GM18873 (cell line): ENCODE results near the gene TIAM2.
"Not testable (repeated sequence)": the region's sequence is repeated elsewhere in the genome, so short reads cannot be mapped to it uniquely, and the experiment has no call there.

Source experiments
- ATAC-seq: cut with Tn5 transposase; IDR thresholded peaks from one replicate; pipeline ENCODE4 v1.9.1; 2021; ENCODE audit warnings: mild to moderate bottlenecking, moderate library complexity, moderate number of reproducible peaks; ENCODE audit not compliant: unreplicated experiment, low FRiP score

Gene TIAM2

GRCh38 chr6:155088856-155089255, 93.7 kb downstream of the TIAM2 start:
- no peak for ATAC-seq

GRCh38 chr6:155089746-155090145, 94.6 kb downstream of the TIAM2 start:
- ATAC-seq: no peak

GRCh38 chr6:155090166-155090565, 95.1 kb downstream of the TIAM2 start:
- ATAC-seq: no peak

GRCh38 chr6:155091756-155092155, 96.6 kb downstream of the TIAM2 start:
- ATAC-seq: no peak

- ATAC-seq: no peak
These were observed 98.3 kb downstream of the TIAM2 start for GRCh38 chr6:155093430-155093829.

- no peak for ATAC-seq
These were observed 105.0 kb downstream of the TIAM2 start for GRCh38 chr6:155100087-155100486.

GRCh38 chr6:155100591-155100990, 105.5 kb downstream of the TIAM2 start:
- no peak for ATAC-seq

- not testable (repeated sequence) for ATAC-seq
These were observed 108.0 kb downstream of the TIAM2 start for GRCh38 chr6:155103083-155103645.

DNA sequence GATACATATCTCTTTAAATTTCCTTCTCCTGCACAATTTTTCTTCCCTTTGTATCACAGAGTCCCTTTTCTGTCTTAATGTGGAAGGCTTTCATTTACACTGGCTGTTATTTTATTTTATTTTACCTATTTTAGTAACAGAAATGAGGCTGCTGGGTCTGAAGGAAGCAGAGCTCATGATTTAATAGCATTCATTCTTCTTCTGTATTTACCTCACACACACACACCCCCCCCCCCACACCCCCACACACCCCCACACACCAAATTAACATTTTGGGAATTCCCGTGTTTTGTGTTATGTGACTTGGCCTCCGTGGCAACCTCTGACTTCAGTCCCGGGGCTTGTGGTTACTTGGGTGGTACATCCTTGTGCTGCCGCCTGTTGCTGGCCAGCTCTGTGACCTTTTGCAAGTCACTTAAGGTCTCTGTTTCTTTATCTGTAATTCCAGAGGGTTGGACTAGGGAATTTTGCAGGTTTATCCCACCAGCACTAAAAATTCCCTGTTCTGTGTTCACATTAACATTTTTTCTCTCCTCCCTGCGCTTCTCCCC, 108.8 kb downstream of the TIAM2 start:
- ATAC-seq: no peak

- no peak for ATAC-seq
These were observed 111.5 kb downstream of the TIAM2 start for GRCh38 chr6:155106456-155107115.

GRCh38 chr6:155107432-155108069, 112.4 kb downstream of the TIAM2 start:
- ATAC-seq: no peak

DNA sequence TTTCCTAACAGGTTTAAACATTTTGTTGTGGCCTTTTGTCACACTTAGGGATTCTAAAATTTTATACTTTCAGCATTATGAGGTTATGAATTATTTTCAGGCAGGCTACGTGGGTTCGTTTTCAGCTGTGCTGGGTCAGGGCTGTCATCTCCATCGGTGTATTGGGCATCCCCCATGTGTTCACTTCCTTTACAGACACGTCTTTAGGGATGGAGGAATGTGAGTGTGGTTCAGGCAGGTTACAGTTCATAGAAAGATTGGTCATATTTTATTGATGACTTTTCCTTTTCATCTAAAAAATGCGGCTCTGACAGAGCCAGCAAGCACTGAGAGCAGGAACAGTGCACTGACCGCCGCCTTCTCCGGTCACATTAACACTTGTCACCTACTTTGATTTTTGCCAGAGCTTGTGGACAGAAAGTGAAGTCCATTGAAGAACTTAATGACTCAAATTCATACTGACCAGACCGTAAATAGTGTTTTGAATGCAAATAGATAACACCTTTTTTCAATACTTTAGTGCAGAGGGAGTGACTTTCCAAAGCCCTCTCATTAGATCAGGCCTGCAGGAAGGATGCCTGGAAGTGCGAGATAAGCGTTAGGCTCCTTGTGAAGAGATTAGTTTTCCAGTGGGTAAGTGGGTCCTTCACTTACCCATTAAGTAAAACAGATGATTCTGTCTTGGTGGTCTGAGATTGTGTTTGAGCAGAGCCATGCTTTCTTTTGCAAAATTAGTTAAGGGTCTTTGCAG, 113.1 kb downstream of the TIAM2 start:
- no peak for ATAC-seq

DNA sequence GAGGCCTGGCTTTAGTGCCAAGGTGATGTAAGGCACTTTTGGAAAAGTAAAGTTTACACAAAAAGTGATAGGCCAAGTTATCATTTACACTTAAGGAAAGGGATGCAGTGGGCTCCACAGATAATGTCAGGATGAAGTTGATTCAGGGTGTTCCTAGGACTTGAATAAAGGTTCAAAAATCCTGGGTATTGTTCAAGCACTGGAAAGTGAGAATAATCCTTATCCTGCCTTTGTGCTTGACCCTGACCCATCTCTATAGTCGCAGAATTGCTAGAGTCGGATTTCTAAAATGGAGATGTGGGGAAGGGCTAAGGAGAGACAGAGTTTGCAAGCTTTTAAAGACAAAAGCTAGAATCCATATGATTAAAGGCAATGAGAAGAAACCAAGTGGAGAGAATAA, 115.6 kb downstream of the TIAM2 start:
- ATAC-seq: no peak

GRCh38 chr6:155112757-155113156, 117.6 kb downstream of the TIAM2 start:
- ATAC-seq: no peak

DNA sequence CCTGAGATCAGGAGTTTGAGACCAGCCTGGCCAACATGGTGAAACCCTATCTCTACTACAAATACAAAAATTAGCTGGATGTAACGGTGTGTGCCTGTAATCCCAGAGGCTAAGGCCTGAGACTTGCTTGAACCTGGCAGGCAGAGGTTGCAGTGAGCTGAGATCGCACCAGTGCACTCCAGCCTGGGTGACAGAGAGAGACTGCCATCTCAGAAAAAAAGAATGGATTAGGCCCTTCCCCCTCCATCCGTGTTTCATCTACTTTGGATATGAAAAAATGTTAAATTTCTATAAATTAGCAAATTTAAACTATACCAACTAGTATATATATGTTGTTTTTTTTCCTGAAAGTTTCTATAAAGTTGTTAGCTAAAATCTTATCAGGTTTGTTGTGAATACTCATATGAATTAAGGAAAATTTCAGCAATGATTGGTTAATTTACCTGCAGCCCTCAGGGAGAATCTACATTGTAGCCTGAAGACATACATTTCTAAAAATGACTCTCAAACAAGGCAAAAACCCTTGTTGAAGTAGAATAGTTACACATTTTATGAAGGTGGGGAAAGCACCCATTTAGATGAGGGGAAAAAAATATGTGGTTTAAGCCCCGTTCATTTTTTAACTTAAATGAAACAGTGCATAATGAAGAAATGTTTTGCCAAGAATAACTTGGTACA, 120.9 kb downstream of the TIAM2 start:
- no peak for ATAC-seq

DNA sequence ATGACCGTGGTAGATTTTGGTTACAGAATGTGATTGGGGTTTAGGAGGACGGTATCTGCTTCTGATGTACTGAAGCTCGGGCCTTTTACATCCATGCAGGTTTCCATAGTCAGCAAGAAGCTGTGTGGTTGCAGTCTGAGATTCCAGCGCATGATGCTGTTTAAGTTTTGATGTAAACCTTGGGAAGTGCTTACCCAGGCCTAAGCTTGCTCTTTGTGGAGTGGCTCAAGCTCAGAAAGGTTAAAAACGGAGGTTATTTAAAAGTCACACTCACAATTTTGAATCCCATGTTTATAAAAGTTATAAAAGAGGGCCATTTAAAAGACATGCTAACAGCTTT, 121.4 kb downstream of the TIAM2 start:
- no peak for ATAC-seq

GRCh38 chr6:155117256-155117655, 122.1 kb downstream of the TIAM2 start:
- ATAC-seq: no peak

DNA sequence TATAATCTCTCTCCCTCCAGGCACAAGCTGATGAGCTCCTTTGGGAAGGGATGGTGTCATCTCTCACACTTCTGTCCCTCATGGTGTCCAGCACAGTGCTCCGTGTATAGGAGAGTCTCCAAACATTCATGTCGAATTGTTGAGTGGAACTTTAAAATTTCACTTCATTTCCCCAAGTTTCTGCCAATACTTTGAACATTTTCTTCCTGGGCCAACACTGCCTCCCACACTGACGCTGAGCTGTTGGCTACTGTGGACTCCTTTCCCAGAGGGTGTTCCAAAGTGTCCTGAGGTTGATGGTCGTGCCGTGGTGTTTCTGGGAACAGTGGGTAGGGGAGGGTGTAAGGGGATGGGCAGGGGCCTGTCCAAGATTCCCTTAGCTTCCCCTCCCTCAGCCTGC, 122.7 kb downstream of the TIAM2 start:
- no peak for ATAC-seq

- not testable (repeated sequence) for ATAC-seq
These were observed 124.1 kb downstream of the TIAM2 start for GRCh38 chr6:155119201-155119600.

GRCh38 chr6:155120034-155120433, 124.9 kb downstream of the TIAM2 start:
- no peak for ATAC-seq

DNA sequence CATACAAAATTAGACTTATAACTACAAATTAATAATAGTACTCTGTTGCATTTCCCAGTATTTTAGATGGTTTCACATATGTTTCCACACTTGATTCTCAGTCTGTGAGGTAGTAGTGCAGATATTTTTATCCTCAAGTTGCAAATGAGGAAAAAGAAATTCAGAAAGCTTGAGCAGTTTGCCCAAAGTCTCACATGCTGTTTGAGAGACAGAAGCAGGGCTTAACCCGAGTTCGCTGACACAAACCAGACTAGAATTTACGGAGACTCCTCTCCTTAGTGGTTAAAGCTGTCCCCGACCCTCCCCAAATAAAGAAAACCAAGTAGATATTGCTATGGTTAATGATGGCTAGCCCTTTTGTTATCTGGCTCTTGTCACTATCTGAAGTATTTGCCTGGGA, 126.2 kb downstream of the TIAM2 start:
- no peak for ATAC-seq
